GM12801 (cell line): ENCODE measurements around the gene ERP44.

Experiments
- TF ChIP-seq, protein P1 (sequence below): IDR thresholded peaks from one replicate; pipeline ENCODE4 v1.5.1; 2011; ENCODE audit warnings: control low read depth; ENCODE audit not compliant: insufficient read length; ENCODE audit errors: extremely low read depth

Gene ERP44

DNA sequence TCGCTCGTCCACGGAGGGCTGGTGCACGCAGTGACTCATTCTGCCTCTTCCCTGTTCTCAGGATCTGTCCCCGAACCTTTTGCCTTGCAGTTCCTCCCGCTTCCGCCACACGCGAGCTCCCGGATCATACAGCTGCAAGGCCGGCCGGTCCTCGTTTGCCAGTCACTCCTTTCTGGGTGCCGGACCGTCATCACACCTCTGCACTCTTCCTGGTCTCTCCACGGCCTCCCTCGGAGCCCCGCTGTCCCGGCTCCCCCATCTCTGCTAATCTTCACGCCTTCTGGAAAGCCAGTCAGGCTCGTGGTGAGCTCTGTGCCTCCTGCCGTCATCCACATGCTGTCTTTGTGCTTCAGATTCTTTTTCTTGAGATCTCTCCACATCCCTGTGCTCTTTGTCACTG, 100.5 kb downstream of the ERP44 start:
- TF ChIP-seq, protein P1, sequence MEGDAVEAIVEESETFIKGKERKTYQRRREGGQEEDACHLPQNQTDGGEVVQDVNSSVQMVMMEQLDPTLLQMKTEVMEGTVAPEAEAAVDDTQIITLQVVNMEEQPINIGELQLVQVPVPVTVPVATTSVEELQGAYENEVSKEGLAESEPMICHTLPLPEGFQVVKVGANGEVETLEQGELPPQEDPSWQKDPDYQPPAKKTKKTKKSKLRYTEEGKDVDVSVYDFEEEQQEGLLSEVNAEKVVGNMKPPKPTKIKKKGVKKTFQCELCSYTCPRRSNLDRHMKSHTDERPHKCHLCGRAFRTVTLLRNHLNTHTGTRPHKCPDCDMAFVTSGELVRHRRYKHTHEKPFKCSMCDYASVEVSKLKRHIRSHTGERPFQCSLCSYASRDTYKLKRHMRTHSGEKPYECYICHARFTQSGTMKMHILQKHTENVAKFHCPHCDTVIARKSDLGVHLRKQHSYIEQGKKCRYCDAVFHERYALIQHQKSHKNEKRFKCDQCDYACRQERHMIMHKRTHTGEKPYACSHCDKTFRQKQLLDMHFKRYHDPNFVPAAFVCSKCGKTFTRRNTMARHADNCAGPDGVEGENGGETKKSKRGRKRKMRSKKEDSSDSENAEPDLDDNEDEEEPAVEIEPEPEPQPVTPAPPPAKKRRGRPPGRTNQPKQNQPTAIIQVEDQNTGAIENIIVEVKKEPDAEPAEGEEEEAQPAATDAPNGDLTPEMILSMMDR: no peak

DNA sequence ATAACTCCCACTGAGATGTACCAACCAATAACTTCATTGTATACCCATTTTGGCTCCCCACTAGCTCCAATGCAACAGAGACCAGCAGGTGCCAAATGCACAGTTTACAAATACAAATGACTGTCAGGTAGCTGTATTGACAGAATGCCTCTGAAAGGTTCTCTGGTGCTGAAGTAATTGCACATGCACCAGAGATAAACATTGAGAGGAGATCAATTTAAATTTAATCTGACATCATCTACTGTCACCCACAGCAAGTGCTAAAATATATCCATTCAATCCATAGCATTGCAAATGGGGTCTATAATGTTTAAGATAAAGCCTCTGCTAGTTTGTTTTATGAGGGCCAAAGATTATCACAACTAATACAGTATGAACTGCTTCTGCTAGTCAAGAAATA, 112.2 kb downstream of the ERP44 start:
- TF ChIP-seq, protein P1: no peak

DNA sequence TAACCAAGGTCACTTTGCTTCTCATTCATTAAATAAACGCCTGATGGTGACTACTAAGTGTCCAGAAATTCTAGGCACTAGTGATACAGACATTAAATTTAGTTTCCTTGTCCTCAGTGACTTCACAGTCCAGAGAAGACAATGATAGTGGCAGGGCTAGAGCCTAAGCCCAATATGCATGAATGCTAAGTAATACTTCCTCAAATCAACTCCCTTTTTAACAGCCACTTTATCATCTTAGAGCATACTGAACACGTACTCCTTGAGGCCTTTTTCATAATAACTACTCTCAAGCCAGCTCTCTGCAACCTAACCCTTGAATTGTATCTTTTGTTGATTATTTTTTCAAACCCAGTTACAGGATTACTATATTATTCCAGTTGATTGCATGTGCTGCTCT, 118.2 kb downstream of the ERP44 start:
- TF ChIP-seq, protein P1: no peak

DNA sequence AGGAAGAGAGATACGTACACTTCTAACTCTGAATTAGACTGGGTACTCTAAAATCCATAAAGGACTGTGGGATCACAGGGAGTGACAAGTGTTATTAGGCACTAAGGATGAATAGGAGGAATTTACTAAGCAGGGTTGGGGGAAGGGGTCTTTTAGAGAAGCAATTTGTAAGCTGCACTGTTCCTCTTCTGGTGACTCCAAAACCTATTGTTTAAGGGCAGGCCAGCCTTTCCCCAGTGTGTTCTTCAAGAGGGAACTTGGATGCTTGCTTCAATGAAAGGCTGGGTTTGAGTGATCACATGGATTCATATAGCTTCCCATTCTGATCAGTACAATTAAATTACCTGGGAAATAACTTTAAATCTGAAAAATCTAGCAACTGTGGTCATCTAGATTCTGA, 120.6 kb downstream of the ERP44 start:
- TF ChIP-seq, protein P1: no peak

DNA sequence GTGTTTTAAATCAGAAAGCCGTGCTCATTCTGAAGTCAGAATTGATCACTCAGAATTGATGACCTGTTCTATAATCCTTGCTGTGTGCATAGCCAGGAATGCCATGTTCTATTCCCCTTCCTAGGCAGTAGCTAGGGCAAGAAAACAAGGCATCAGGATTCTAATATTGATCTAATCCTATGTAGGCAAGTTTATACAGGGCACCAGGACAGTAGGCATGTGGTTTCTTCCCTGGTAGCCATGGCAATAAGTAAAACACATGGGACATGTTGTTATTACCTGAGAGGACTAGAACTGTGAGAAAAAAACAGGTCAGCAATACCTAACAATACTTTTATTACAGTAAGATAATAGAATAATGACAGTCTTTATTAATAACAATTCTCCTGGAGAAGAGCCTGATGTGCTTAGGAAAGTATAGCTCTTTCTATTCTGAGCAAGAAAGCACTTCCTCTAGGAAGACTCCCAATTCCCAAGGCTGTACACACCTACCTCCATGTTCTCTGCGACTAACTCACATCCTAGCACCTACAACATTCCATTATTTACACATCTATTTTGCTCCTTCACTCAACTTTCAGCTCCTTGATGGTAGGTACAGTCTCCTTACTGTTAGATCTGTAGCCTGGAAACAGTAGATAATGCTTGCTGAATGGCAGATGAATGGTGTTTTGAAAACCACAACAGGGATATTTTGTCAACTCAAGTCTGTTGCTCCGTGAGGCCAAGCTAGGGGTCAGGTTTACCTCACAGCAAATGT, 121.6 kb downstream of the ERP44 start:
- TF ChIP-seq, protein P1: no peak

DNA sequence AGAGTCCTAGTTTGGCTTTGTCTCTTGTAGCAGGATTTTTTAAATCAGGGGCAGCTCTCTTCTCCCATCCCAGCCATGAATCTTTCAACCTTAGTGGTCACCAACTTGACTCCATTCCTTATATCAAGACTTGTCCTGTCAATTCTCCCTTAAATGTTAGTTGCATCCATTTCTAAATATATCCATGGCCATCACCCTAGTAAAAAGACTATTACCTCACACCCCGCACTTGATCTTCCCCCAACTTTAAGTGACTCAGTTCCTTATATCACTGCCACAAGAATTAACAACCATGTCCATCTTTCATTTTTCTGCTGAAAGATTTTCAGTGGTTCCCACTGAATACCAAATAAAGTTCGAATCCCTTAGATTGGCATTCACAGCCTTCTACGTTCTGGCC, 125.3 kb downstream of the ERP44 start:
- TF ChIP-seq, protein P1: no peak

DNA sequence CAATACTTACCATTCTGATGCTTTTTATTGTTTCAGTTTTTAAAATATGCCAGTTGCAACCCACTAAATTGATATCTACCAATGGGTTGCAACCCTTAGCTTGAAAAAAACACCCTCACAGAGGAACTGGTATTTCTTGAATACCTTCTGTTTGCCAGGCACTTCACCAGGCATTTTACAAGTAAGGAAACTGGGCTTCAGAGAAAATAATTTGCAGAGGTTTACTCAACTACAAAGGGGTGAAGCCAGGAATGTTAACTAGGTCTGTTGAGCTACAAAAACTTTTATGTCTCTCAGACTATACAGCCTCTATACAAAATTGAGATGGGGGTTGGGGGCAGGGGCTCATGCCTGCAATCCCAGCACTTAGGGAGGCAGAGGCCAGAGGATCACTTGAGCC, 127.4 kb downstream of the ERP44 start:
- TF ChIP-seq, protein P1: no peak
